ENCODE data around the gene STEAP1B. TPM values are rescaled to one million over a fixed set of nuclear protein-coding genes. Genes with fewer than 3 reads are reported as not detected.

The STEAP1B gene
- total and polyA plus RNA-seq, 2 experiments from 2014 or later, result 0.16 TPM; not detected in 1

DNA sequence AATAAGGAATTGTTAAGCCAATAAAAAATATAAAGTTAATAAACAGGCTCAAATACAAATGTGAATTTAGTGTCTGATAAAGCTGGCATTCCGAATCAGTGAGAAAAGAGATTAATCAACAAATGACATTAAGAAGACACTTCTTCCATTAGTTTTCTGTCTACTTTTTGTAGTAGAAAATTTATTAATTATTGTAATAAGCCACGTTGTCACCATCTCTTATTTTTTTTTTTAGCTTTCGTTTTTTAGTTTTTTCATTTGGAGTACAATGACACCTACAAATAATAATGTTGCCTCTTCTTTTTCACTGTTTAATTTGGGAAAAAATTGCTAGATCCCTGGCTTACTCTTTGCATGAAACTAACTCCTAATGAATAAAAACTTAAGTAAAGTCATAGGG is 46.8 kb upstream of the STEAP1B start:
- 87% methylated on average over 3 of the region's 3 CpGs for WGBS (ENCODE audit: low lambda C conversion rate, missing lambda C conversion rate)
- H3K4me1 ChIP-seq (ENCODE audit: insufficient read depth), result peaks cover 4% of the 10 kb centered on the region
- peaks cover 33% of the 10 kb centered on the region for H3K27me3 ChIP-seq
- no peaks in the 10 kb centered on the region for H3K9me3 ChIP-seq (ENCODE audit: low read depth)
- no peaks in the 10 kb centered on the region for H3K9me2 ChIP-seq (replicated peaks; ENCODE audit: insufficient read depth)
- H3K4me2 ChIP-seq, result no peak overlapping the region
- H3K27ac ChIP-seq, result no peak overlapping the region
- no peaks in the 10 kb centered on the region for H4K20me1 ChIP-seq (ENCODE audit: insufficient read depth, poor library complexity, severe bottlenecking)
- TF ChIP-seq CTCF (IDR thresholded peaks at IDR 0.05; ENCODE audit: poor library complexity) (no peak), EZH2 (IDR thresholded peaks at IDR 0.05; ENCODE audit: borderline replicate concordance) (no peak), EZH2phosphoT487 (IDR thresholded peaks at IDR 0.05; ENCODE audit: low read depth, severe bottlenecking, unreplicated experiment) (no peak)
- H3K79me2 ChIP-seq, result no peaks in the 10 kb centered on the region
- DNase-seq (ENCODE audit: low spot score), result no peak
- H3K4me3 ChIP-seq, result no peak overlapping the region
- no peak overlapping the region for H2AFZ ChIP-seq
- no peaks in the 10 kb centered on the region for H3K36me3 ChIP-seq (replicated peaks; ENCODE audit: insufficient read depth, low read depth)

DNA sequence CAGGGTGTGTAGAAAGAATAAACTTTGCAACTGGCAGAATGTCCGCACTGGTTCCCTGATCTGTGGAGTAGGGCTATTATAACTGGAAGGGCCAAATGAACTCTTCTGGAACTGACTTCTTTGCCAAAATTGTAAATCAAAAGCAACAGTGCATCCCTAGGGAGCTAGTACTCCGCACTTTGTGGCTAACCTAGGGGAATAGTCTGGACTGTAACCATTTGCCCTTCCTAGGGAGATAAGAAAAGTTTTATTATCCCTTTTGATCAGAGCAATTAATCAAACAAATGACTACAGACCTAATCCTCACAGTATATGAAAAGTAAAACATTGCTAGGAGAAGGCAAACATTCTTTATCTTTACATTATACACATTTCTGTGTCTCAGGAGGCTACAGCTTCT is 45.5 kb upstream of the STEAP1B start:
- DNase-seq (ENCODE audit: low spot score), result no peak
- no peak overlapping the region for H3K4me2 ChIP-seq
- H4K20me1 ChIP-seq (ENCODE audit: insufficient read depth, poor library complexity, severe bottlenecking), result no peaks in the 10 kb centered on the region
- no peaks in the 10 kb centered on the region for H3K9me2 ChIP-seq (replicated peaks; ENCODE audit: insufficient read depth)
- H2AFZ ChIP-seq, result no peak overlapping the region
- no peak overlapping the region for H3K27ac ChIP-seq
- no peaks in the 10 kb centered on the region for H3K79me2 ChIP-seq
- H3K36me3 ChIP-seq (replicated peaks; ENCODE audit: insufficient read depth, low read depth), result no peaks in the 10 kb centered on the region
- H3K9me3 ChIP-seq (ENCODE audit: low read depth), result no peaks in the 10 kb centered on the region
- H3K27me3 ChIP-seq, result peaks cover 21% of the 10 kb centered on the region
- no peak overlapping the region for H3K4me3 ChIP-seq
- peaks cover 4% of the 10 kb centered on the region for H3K4me1 ChIP-seq (ENCODE audit: insufficient read depth)
- no peak for TF ChIP-seq EZH2 (IDR thresholded peaks at IDR 0.05; ENCODE audit: borderline replicate concordance)
- no peak for TF ChIP-seq EZH2phosphoT487 (IDR thresholded peaks at IDR 0.05; ENCODE audit: low read depth, severe bottlenecking, unreplicated experiment)
- TF ChIP-seq CTCF (IDR thresholded peaks at IDR 0.05; ENCODE audit: poor library complexity), result no peak
- 52% methylated on average over 2 of the region's 2 CpGs for WGBS (ENCODE audit: low lambda C conversion rate, missing lambda C conversion rate)

GRCh38 chr7:22544245-22544644 is 44.3 kb upstream of the STEAP1B start:
- no peak for DNase-seq (ENCODE audit: low spot score)
- H3K9me3 ChIP-seq (ENCODE audit: low read depth), result no peaks in the 10 kb centered on the region
- H3K4me1 ChIP-seq (ENCODE audit: insufficient read depth), result no peaks in the 10 kb centered on the region
- TF ChIP-seq CTCF (IDR thresholded peaks at IDR 0.05; ENCODE audit: poor library complexity), result no peak
- H3K36me3 ChIP-seq (replicated peaks; ENCODE audit: insufficient read depth, low read depth), result no peaks in the 10 kb centered on the region
- no peak overlapping the region for H3K4me2 ChIP-seq
- H2AFZ ChIP-seq, result no peak overlapping the region
- no peaks in the 10 kb centered on the region for H4K20me1 ChIP-seq (ENCODE audit: insufficient read depth, poor library complexity, severe bottlenecking)
- no peak overlapping the region for H3K4me3 ChIP-seq
- H3K27me3 ChIP-seq, result peaks cover 10% of the 10 kb centered on the region
- WGBS (ENCODE audit: low lambda C conversion rate, missing lambda C conversion rate), result 79% methylated on average over 4 of the region's 4 CpGs
- no peaks in the 10 kb centered on the region for H3K9me2 ChIP-seq (replicated peaks; ENCODE audit: insufficient read depth)
- no peak overlapping the region for H3K27ac ChIP-seq
- no peaks in the 10 kb centered on the region for H3K79me2 ChIP-seq

GRCh38 chr7:22543169-22543568 is 43.2 kb upstream of the STEAP1B start:
- H4K20me1 ChIP-seq (ENCODE audit: insufficient read depth, poor library complexity, severe bottlenecking), result no peaks in the 10 kb centered on the region
- H3K79me2 ChIP-seq, result no peaks in the 10 kb centered on the region
- no peak overlapping the region for H2AFZ ChIP-seq
- whole genome bisulfite sequencing (ENCODE audit: low lambda C conversion rate, missing lambda C conversion rate), result 82% methylated on average over 7 of the region's 7 CpGs
- no peaks in the 10 kb centered on the region for H3K36me3 ChIP-seq (replicated peaks; ENCODE audit: insufficient read depth, low read depth)
- H3K9me3 ChIP-seq (ENCODE audit: low read depth), result no peaks in the 10 kb centered on the region
- H3K4me1 ChIP-seq (ENCODE audit: insufficient read depth), result no peaks in the 10 kb centered on the region
- no peak overlapping the region for H3K4me2 ChIP-seq
- no peaks in the 10 kb centered on the region for H3K9me2 ChIP-seq (replicated peaks; ENCODE audit: insufficient read depth)
- no peak for DNase-seq (ENCODE audit: low spot score)
- no peak overlapping the region for H3K27ac ChIP-seq
- peaks cover 4% of the 10 kb centered on the region for H3K27me3 ChIP-seq
- H3K4me3 ChIP-seq, result no peak overlapping the region
- TF ChIP-seq EZH2 (IDR thresholded peaks at IDR 0.05; ENCODE audit: borderline replicate concordance) (no peak), CTCF (IDR thresholded peaks at IDR 0.05; ENCODE audit: poor library complexity) (no peak), EZH2phosphoT487 (IDR thresholded peaks at IDR 0.05; ENCODE audit: low read depth, severe bottlenecking, unreplicated experiment) (no peak)

All from hepatocyte (in vitro differentiated cells).